Kidney (tissue), 14 donors: ENCODE results near the gene PLEKHG4. TPM values are rescaled to one million over a fixed set of nuclear protein-coding genes. Genes with fewer than 3 reads are reported as not detected.

ENCODE experiments used
- DNase-seq, 5 donors: peaks; one replicate each; pipeline ENCODE4 v3.0.0-alpha.2; 2013 to 2020
- FAIRE-seq: peaks from 2 replicates; lab custom pipeline; 2012; peaks lifted over from hg19 to GRCh38; lab: Jason Lieb, UNC
- H3K27ac ChIP-seq, 2 donors: one replicate each; pipeline ENCODE4 v1.7.0; 2013; ENCODE audit warnings: low read depth in 2 of 2, low read length in 2 of 2, inconsistent platforms in 1 of 2
- H3K27me3 ChIP-seq: one replicate; pipeline ENCODE4 v1.7.1; 2013; ENCODE audit warnings: low read length, inconsistent platforms; ENCODE audit not compliant: control insufficient read depth, insufficient read depth
- H3K36me3 ChIP-seq, 3 donors: one replicate each; pipeline versions ENCODE4 v1.7.0 to v1.7.1; 2013; ENCODE audit warnings: low read length in 3 of 3, control low read depth in 1 of 3, inconsistent platforms in 1 of 3; ENCODE audit not compliant: insufficient read depth in 3 of 3, control insufficient read depth in 2 of 3
- H3K4me1 ChIP-seq, 3 donors: one replicate each; pipeline versions ENCODE4 v1.7.0 to v1.7.1; 2013; ENCODE audit warnings: low read length in 3 of 3, inconsistent platforms in 1 of 3, low read depth in 1 of 3; ENCODE audit not compliant: control insufficient read depth in 2 of 3, insufficient read depth in 2 of 3
- H3K4me3 ChIP-seq, 3 donors: one replicate each; pipeline versions ENCODE4 v1.7.0 to v1.8.1; 2013; ENCODE audit warnings: low read length in 3 of 3, control low read depth in 1 of 3, inconsistent platforms in 1 of 3
- H3K9ac ChIP-seq, 3 donors: one replicate each; pipeline versions ENCODE4 v1.7.0 to v1.7.1; 2013; ENCODE audit warnings: low read length in 3 of 3, control low read depth in 1 of 3, inconsistent platforms in 1 of 3
- H3K9me3 ChIP-seq, 3 donors: one replicate each; pipeline versions ENCODE4 v1.7.0 to v1.7.1; 2013; ENCODE audit warnings: low read length in 3 of 3, control low read depth in 1 of 3, inconsistent platforms in 1 of 3; ENCODE audit not compliant: control insufficient read depth in 2 of 3, insufficient read depth in 1 of 3
- intact Hi-C: fragments of 100-400 bp; cut with DNase I; formaldehyde crosslinking; loops from one replicate; pipeline ENCODE4 v1.11.1; 2022
- polyA plus RNA-seq: library from polyadenylated mRNA; stranded (reverse); fragments of 350-450 nt; fragmentation: Illumina TruSeq; extraction: RNeasy Lipid Tissue Mini Kit (QIAGEN cat#74804); gene quantifications from one replicate; pipeline ENCODE4 v1.2.3, GENCODE V29; 2014; ENCODE audit warnings: low read depth, low replicate concordance; ENCODE audit not compliant: insufficient read depth
- total RNA-seq: library from RNA; stranded (reverse); fragmentation: NEBNext Ultra II Directional; extraction: Animal tissue kit (Norgen Biotek cat#: 25700); gene quantifications from one replicate; pipeline ENCODE4 v1.2.1, GENCODE V29; 2021
- TF ChIP-seq, protein P1 (sequence below): IDR thresholded peaks from 3 replicates; pipeline ENCODE4 v1.5.1; 2012; ENCODE audit warnings: mild to moderate bottlenecking, moderate library complexity, borderline replicate concordance; ENCODE audit not compliant: insufficient read depth; ENCODE audit errors: extremely low read depth
- donor health status: control.
- donor health status: control.
- donor health status: control.
- donor health status: control.
- donor health status: control.
- donor health status: DM: yes; HTN: yes; CAD: no.
- donor health status: Normal renal cell carcinoma (clear cell type).

Gene PLEKHG4
- total and polyA plus RNA-seq, 2 donors from 2014 or later, result 2.6 to 10.1 TPM

DNA sequence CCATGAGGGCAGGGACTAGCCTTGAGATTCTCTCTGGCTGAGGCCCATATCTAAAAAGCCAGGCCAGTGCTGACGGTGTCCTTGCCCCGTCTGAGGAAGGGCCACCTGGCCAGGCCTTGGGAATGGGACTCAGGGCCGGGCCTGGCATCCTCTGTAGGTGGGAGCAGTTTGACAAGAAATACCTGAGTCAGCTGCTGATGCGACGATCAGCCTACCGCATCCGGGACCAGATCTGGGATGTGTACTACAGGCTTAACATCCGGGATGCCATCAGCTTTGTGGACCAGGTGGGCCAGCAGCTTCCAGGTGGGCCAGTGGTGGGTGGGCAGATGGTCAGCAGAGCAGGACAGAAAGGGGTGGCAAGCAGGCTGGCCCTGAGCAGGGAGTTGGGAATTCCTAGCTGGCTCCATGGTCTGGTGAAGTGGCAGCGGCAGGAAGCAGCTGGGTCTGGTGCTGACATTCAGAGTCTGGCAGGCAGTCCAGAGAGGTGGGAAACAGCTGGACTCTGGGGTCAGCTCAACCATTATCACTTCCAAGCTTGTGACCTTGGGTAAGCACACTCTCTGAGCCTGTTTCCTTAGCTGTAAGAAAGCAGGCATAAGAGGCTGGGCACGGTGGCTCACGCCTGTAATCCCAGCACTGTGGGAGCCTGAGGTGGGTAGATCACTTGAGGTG, 21.0 kb upstream of the PLEKHG4 start:
- no peaks in the 10 kb centered on the region for H3K36me3 ChIP-seq
- peak in 2 of 5 donors; percentile 23 to 65 for DNase-seq
- no peak overlapping the region for H3K9ac ChIP-seq
- FAIRE-seq, result no peak
- H3K9me3 ChIP-seq, result no peaks in the 10 kb centered on the region
- intact Hi-C loops, result loop anchor here (10.0 kb wide), 1 partner anchor 217 kb away; no protein-coding TSS in a partner anchor
- no peak overlapping the region for H3K4me3 ChIP-seq
- H3K27me3 ChIP-seq, result no peaks in the 10 kb centered on the region
- TF ChIP-seq, protein P1, sequence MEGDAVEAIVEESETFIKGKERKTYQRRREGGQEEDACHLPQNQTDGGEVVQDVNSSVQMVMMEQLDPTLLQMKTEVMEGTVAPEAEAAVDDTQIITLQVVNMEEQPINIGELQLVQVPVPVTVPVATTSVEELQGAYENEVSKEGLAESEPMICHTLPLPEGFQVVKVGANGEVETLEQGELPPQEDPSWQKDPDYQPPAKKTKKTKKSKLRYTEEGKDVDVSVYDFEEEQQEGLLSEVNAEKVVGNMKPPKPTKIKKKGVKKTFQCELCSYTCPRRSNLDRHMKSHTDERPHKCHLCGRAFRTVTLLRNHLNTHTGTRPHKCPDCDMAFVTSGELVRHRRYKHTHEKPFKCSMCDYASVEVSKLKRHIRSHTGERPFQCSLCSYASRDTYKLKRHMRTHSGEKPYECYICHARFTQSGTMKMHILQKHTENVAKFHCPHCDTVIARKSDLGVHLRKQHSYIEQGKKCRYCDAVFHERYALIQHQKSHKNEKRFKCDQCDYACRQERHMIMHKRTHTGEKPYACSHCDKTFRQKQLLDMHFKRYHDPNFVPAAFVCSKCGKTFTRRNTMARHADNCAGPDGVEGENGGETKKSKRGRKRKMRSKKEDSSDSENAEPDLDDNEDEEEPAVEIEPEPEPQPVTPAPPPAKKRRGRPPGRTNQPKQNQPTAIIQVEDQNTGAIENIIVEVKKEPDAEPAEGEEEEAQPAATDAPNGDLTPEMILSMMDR, result no peak
- H3K4me1 ChIP-seq, result no peaks in the 10 kb centered on the region
- no peak overlapping the region for H3K27ac ChIP-seq

DNA sequence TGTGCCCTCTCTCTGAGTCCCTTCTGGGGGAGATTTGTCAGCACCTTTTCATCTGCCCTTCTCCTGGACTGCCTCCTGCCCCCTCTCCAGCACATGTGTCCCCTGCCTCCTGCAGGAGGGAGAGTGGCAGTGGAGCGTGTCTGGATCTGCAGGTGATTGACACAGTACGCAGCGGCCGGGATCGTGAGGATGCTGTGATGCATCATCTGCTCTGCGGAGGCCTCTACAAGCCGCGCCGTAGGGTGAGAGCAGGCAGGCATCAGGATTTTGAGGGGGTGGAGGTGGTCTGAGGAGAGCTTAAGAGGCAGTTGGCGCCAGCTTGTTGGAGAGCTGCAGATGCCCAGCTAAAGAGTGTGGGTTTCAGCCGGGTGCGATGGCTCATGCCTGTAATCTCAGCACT, 19.6 kb upstream of the PLEKHG4 start:
- TF ChIP-seq, protein P1, result no peak
- Histone ChIP-seq H3K27me3 (no peaks in the 10 kb centered on the region), H3K36me3 (no peaks in the 10 kb centered on the region), H3K27ac (no peak overlapping the region), H3K4me1 (no peaks in the 10 kb centered on the region), H3K9me3 (no peaks in the 10 kb centered on the region), H3K4me3 (no peak overlapping the region), H3K9ac (no peak overlapping the region)
- DNase-seq, result peak in 2 of 5 donors; percentile 34 to 53
- intact Hi-C loops, result loop anchor here (10.0 kb wide), 1 partner anchor 215 kb away; no protein-coding TSS in a partner anchor
- no peak for FAIRE-seq

DNA sequence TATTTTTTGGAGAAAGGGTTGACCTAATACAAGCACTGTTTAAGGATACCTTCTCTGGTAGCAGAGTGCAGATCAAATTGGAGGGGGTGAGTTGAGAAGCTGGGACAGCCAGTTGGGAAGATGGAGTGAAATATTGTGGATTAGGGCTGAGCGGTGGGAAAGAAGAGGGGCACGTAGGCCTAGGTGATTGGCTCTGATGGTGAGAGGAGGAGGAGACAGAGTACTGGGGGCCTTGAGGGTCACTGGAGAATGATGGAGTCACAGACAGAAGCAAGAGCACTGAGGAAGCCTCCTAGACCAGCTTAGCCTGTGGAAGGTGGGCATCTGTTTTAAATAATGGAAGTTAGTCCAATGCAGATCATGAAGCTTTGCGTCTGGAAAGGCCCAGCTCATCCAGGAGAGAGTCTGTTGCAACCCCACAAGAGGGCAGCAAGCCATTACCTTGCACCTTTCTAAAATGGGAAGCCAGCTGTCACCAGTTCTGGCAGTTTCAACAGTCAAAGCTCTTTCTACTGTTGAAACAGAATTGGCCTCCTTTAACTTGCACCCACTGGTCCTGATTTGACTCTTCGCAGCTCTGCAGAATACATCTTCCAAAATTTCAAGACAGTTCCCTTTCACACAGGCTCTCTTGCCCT, 18.8 kb upstream of the PLEKHG4 start:
- FAIRE-seq (no peak), DNase-seq (peak in 4 of 5 donors; percentile 51 to 72 (median 62))
- Histone ChIP-seq H3K9me3 (no peaks in the 10 kb centered on the region), H3K9ac (no peak overlapping the region), H3K4me3 (no peak overlapping the region), H3K27me3 (no peaks in the 10 kb centered on the region), H3K36me3 (no peaks in the 10 kb centered on the region), H3K4me1 (no peaks in the 10 kb centered on the region), H3K27ac (no peak overlapping the region)
- TF ChIP-seq, protein P1, result peak; percentile 55
- intact Hi-C loops, result no loop called here
